ENCODE measurements around the gene FOXP1.

FOXP1 gene

GRCh38 chr3:71186801-71187200 is 396.7 kb downstream of the FOXP1 start:
- Histone ChIP-seq H3K4me1 (ENCODE audit: control insufficient read depth, insufficient read depth, low read length) (no peaks in the 10 kb centered on the region), H3K27me3 (ENCODE audit: control insufficient read depth, insufficient read depth, low read length) (no peaks in the 10 kb centered on the region), H3K4me3 (ENCODE audit: low read depth, low read length) (no peak overlapping the region), H3K9ac (ENCODE audit: low read depth, low read length) (no peak overlapping the region), H3K27ac (ENCODE audit: low read depth, low read length) (no peak overlapping the region), H3K36me3 (ENCODE audit: control insufficient read depth, insufficient read depth, low read length) (no peaks in the 10 kb centered on the region), H3K9me3 (ENCODE audit: control insufficient read depth, insufficient read depth, low read length) (no peaks in the 10 kb centered on the region)

DNA sequence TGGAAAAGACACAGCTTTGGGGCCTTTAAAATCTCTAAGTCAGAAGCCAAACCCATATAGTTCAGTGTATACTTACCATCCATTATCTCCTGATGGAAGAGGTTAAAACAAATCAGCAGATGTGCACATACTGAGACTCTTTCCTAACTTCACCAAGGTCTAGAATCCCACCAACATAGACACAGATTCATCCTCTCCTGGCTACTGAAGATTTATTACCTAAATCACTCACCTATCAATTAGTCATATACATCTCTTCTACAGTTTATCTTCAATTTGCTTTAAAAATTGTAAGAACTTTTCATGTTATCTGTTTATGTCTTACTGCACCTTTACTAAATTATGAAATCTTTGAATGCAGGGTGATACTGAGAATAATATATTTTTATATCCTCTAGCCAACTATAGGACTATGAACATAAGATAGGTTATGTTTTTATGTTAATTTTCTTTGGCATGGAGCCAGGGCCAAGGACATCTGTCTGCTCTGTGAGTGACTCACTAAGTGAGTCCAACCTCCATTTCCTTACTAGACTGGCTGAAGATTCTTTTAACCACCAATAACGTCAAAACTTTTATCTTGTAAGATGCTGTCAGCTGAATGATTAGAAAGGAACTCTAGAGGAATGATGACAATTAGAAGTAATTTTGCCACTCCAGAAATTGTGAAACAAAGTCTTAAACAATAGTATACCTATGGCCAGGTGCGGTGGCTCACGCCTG is 397.6 kb downstream of the FOXP1 start:
- Histone ChIP-seq H3K9ac (ENCODE audit: low read depth, low read length) (no peak overlapping the region), H3K36me3 (ENCODE audit: control insufficient read depth, insufficient read depth, low read length) (no peaks in the 10 kb centered on the region), H3K4me3 (ENCODE audit: low read depth, low read length) (no peak overlapping the region), H3K9me3 (ENCODE audit: control insufficient read depth, insufficient read depth, low read length) (no peaks in the 10 kb centered on the region), H3K4me1 (ENCODE audit: control insufficient read depth, insufficient read depth, low read length) (no peaks in the 10 kb centered on the region), H3K27me3 (ENCODE audit: control insufficient read depth, insufficient read depth, low read length) (no peaks in the 10 kb centered on the region), H3K27ac (ENCODE audit: low read depth, low read length) (no peak overlapping the region)

DNA sequence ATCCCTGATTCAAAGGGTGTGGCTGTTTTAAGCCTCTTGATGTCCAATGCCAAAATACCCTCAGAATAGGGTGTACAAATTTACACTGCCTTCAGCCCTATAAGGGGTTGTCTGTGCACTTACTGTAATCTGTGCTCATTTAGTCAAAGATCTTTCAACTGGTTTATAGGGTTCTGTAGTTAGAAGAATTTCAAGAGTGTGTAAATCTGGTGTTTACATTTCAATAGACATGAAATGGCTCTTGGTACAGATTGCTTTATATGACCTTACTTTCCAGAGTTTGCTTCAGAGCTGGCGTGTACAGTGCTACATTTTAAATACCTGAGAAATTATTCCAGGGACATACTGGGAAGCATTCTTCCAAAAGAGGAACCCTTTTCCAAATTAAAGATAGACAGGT is 399.3 kb downstream of the FOXP1 start:
- Histone ChIP-seq H3K9ac (ENCODE audit: low read depth, low read length) (no peak overlapping the region), H3K27me3 (ENCODE audit: control insufficient read depth, insufficient read depth, low read length) (no peaks in the 10 kb centered on the region), H3K4me1 (ENCODE audit: control insufficient read depth, insufficient read depth, low read length) (no peaks in the 10 kb centered on the region), H3K36me3 (ENCODE audit: control insufficient read depth, insufficient read depth, low read length) (0 out of 2 replicates have a peak, but pooled peaks cover 1% of the 10 kb centered on the region), H3K9me3 (ENCODE audit: control insufficient read depth, insufficient read depth, low read length) (no peaks in the 10 kb centered on the region), H3K4me3 (ENCODE audit: low read depth, low read length) (no peak overlapping the region), H3K27ac (ENCODE audit: low read depth, low read length) (no peak overlapping the region)

DNA sequence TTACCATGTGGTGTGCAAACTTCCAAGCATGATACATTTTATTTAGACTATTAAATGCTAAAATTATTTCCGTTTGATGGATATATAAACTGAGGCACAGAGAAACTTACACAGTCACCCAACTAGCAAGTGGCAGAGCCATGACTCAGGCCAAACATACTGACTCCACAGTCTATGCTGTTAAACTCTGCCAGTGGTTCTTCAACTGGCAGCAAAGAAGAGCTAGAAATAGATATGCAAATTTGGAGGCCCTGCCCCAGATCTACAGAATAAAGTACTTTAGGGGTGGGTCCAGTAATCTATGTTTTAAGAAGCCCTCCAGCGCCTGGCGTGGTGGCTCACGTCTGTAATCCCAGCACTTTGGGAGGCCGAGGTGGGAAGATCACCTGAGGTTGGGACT is 400.0 kb downstream of the FOXP1 start:
- no peak overlapping the region for H3K4me3 ChIP-seq (ENCODE audit: low read depth, low read length)
- no peak overlapping the region for H3K27ac ChIP-seq (ENCODE audit: low read depth, low read length)
- H3K27me3 ChIP-seq (ENCODE audit: control insufficient read depth, insufficient read depth, low read length): no peaks in the 10 kb centered on the region

GRCh38 chr3:71180524-71180923 is 403.0 kb downstream of the FOXP1 start:
- Histone ChIP-seq H3K9ac (ENCODE audit: low read depth, low read length) (no peak overlapping the region), H3K4me1 (ENCODE audit: control insufficient read depth, insufficient read depth, low read length) (peaks cover 7% of the 10 kb centered on the region), H3K4me3 (ENCODE audit: low read depth, low read length) (no peak overlapping the region), H3K27ac (ENCODE audit: low read depth, low read length) (no peak overlapping the region), H3K27me3 (ENCODE audit: control insufficient read depth, insufficient read depth, low read length) (no peaks in the 10 kb centered on the region), H3K9me3 (ENCODE audit: control insufficient read depth, insufficient read depth, low read length) (no peaks in the 10 kb centered on the region), H3K36me3 (ENCODE audit: control insufficient read depth, insufficient read depth, low read length) (0 out of 2 replicates have a peak, but pooled peaks cover 2% of the 10 kb centered on the region)

More for the DNA sequence above, 400.0 kb downstream of the FOXP1 start:
- Histone ChIP-seq H3K4me1 (ENCODE audit: control insufficient read depth, insufficient read depth, low read length) (no peaks in the 10 kb centered on the region), H3K36me3 (ENCODE audit: control insufficient read depth, insufficient read depth, low read length) (0 out of 2 replicates have a peak, but pooled peaks cover 2% of the 10 kb centered on the region), H3K9ac (ENCODE audit: low read depth, low read length) (no peak overlapping the region), H3K9me3 (ENCODE audit: control insufficient read depth, insufficient read depth, low read length) (no peaks in the 10 kb centered on the region)

DNA sequence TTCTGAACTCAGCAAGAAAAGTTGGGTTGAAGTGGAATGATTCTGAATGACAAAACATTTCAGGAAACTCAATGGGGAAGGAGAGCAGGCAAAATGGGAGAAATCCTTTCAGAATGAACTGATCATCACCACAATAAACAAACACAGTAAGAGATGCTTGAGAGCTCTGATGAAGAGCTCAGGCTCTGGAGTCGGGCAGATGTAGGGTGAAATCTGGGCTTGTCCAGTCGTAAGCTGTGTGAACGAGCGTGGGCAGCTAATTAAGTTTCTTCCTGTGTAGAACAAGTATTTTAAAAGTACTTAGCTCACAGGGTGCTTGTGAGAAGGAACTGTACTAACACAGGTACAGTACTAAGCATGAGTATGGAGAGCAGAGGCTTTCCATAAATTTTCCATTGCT is 406.2 kb downstream of the FOXP1 start:
- H3K27me3 ChIP-seq (ENCODE audit: control insufficient read depth, insufficient read depth, low read length): no peaks in the 10 kb centered on the region
- H3K9ac ChIP-seq (ENCODE audit: low read depth, low read length): no peak overlapping the region
- peak overlapping the region; percentile 25 for H3K27ac ChIP-seq (ENCODE audit: low read depth, low read length)
- 0 out of 2 replicates have a peak, but pooled peaks cover 2% of the 10 kb centered on the region for H3K36me3 ChIP-seq (ENCODE audit: control insufficient read depth, insufficient read depth, low read length)
- no peaks in the 10 kb centered on the region for H3K9me3 ChIP-seq (ENCODE audit: control insufficient read depth, insufficient read depth, low read length)
- H3K4me3 ChIP-seq (ENCODE audit: low read depth, low read length): no peak overlapping the region
- H3K4me1 ChIP-seq (ENCODE audit: control insufficient read depth, insufficient read depth, low read length): peaks cover 24% of the 10 kb centered on the region

- Histone ChIP-seq H3K9ac (ENCODE audit: low read depth, low read length) (no peak overlapping the region), H3K36me3 (ENCODE audit: control insufficient read depth, insufficient read depth, low read length) (0 out of 2 replicates have a peak, but pooled peaks cover 2% of the 10 kb centered on the region), H3K27ac (ENCODE audit: low read depth, low read length) (no peak overlapping the region), H3K9me3 (ENCODE audit: control insufficient read depth, insufficient read depth, low read length) (no peaks in the 10 kb centered on the region), H3K4me3 (ENCODE audit: low read depth, low read length) (no peak overlapping the region), H3K4me1 (ENCODE audit: control insufficient read depth, insufficient read depth, low read length) (peaks cover 25% of the 10 kb centered on the region), H3K27me3 (ENCODE audit: control insufficient read depth, insufficient read depth, low read length) (no peaks in the 10 kb centered on the region)
Measured at GRCh38 chr3:71176366-71176765, 407.2 kb downstream of the FOXP1 start.

GRCh38 chr3:71175691-71176365 is 407.7 kb downstream of the FOXP1 start:
- Histone ChIP-seq H3K27me3 (ENCODE audit: control insufficient read depth, insufficient read depth, low read length) (no peaks in the 10 kb centered on the region), H3K4me1 (ENCODE audit: control insufficient read depth, insufficient read depth, low read length) (peaks cover 25% of the 10 kb centered on the region), H3K9me3 (ENCODE audit: control insufficient read depth, insufficient read depth, low read length) (no peaks in the 10 kb centered on the region), H3K27ac (ENCODE audit: low read depth, low read length) (no peak overlapping the region), H3K4me3 (ENCODE audit: low read depth, low read length) (no peak overlapping the region), H3K36me3 (ENCODE audit: control insufficient read depth, insufficient read depth, low read length) (0 out of 2 replicates have a peak, but pooled peaks cover 2% of the 10 kb centered on the region), H3K9ac (ENCODE audit: low read depth, low read length) (no peak overlapping the region)

- H3K27ac ChIP-seq (ENCODE audit: low read depth, low read length): no peak overlapping the region
- H3K4me1 ChIP-seq (ENCODE audit: control insufficient read depth, insufficient read depth, low read length): peaks cover 44% of the 10 kb centered on the region
- no peak overlapping the region for H3K9ac ChIP-seq (ENCODE audit: low read depth, low read length)
- H3K4me3 ChIP-seq (ENCODE audit: low read depth, low read length): no peak overlapping the region
- no peaks in the 10 kb centered on the region for H3K9me3 ChIP-seq (ENCODE audit: control insufficient read depth, insufficient read depth, low read length)
- H3K36me3 ChIP-seq (ENCODE audit: control insufficient read depth, insufficient read depth, low read length): no peaks in the 10 kb centered on the region
- H3K27me3 ChIP-seq (ENCODE audit: control insufficient read depth, insufficient read depth, low read length): no peaks in the 10 kb centered on the region
Measured at GRCh38 chr3:71172951-71173350, 410.6 kb downstream of the FOXP1 start.

GRCh38 chr3:71172189-71172588 is 411.3 kb downstream of the FOXP1 start:
- H3K4me3 ChIP-seq (ENCODE audit: low read depth, low read length): no peak overlapping the region
- H3K27me3 ChIP-seq (ENCODE audit: control insufficient read depth, insufficient read depth, low read length): no peaks in the 10 kb centered on the region
- H3K36me3 ChIP-seq (ENCODE audit: control insufficient read depth, insufficient read depth, low read length): no peaks in the 10 kb centered on the region
- H3K9ac ChIP-seq (ENCODE audit: low read depth, low read length): no peak overlapping the region
- no peak overlapping the region for H3K27ac ChIP-seq (ENCODE audit: low read depth, low read length)
- H3K4me1 ChIP-seq (ENCODE audit: control insufficient read depth, insufficient read depth, low read length): peaks cover 41% of the 10 kb centered on the region
- no peaks in the 10 kb centered on the region for H3K9me3 ChIP-seq (ENCODE audit: control insufficient read depth, insufficient read depth, low read length)

DNA sequence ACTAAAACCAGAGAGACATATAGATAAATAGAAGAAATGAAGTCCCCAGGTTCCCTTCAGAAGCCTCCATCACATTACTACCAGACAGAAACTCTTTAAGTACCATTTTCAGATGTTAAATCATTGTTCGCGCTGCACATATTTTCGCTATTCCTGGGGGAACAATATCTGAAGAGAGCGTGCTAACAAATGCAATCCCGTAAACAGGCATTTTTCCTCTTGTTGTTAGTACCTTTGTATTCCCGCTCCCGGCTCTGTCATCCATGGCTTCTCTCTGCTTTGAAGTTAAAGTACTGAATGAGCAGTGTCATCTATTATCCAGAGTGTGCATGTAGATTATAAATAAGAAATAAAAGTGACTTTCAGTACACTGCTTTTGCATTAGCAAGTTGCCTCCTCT is 412.3 kb downstream of the FOXP1 start:
- Histone ChIP-seq H3K27ac (ENCODE audit: low read depth, low read length) (no peak overlapping the region), H3K4me3 (ENCODE audit: low read depth, low read length) (no peak overlapping the region), H3K9me3 (ENCODE audit: control insufficient read depth, insufficient read depth, low read length) (no peaks in the 10 kb centered on the region), H3K9ac (ENCODE audit: low read depth, low read length) (no peak overlapping the region), H3K4me1 (ENCODE audit: control insufficient read depth, insufficient read depth, low read length) (peaks cover 45% of the 10 kb centered on the region), H3K27me3 (ENCODE audit: control insufficient read depth, insufficient read depth, low read length) (no peaks in the 10 kb centered on the region), H3K36me3 (ENCODE audit: control insufficient read depth, insufficient read depth, low read length) (no peaks in the 10 kb centered on the region)
